ENCODE data around the gene FABP3. TPM values are rescaled to one million over a fixed set of nuclear protein-coding genes. Genes with fewer than 3 reads are reported as not detected.
A peak's percentile ranks its signal among the peaks of the same experiment; 100 is the strongest.

The FABP3 gene
- not detected in 2 replicates for total RNA-seq (2021)
- Bru-seq, nascent RNA: percentile 21 among the genes with signal in this experiment
- BruChase-seq, experiment 1, labeled RNA remaining after a 2-hour chase: percentile 11 among the genes with signal in this experiment
- percentile 9 among the genes with signal in this experiment for BruChase-seq, experiment 2, labeled RNA remaining after a 6-hour chase
- long read RNA-seq: 0 reads

- H3K4me3 ChIP-seq: no peak within 1 kb of the TSS; the same call in 1 of the 2 replicates
- H3F3A ChIP-seq (ENCODE audit: insufficient read depth, low read depth): no peaks in the 10 kb centered on the region
- no peaks in the 10 kb centered on the region for H3K9me2 ChIP-seq (ENCODE audit: insufficient read depth)
- no peaks in the 10 kb centered on the region for H3K4me1 ChIP-seq (replicated peaks; ENCODE audit: insufficient read depth)
- ChIA-PET CTCF (interaction anchor here (0.6 to 1.7 kb wide), 5 partner anchors 21 to 178 kb away, joined by 4 to 7 read pairs (median 5); no protein-coding TSS in a partner anchor), POLR2A (ENCODE audit: unreplicated experiment) (interaction anchor here (0.6 to 1.0 kb wide), 3 partner anchors 21 to 641 kb away, joined by 5 to 6 read pairs (median 5); no protein-coding TSS in a partner anchor)
- TF ChIP-seq EZH2 (IDR thresholded peaks at IDR 0.05; ENCODE audit: low read depth): no peak
- TF ChIP-seq CTCF (conservative IDR thresholded peaks at IDR 0.05): no peak
- no peaks in the 10 kb centered on the region for H3K36me3 ChIP-seq (ENCODE audit: low read depth)
- no peaks in the 10 kb centered on the region for H3K9me3 ChIP-seq (ENCODE audit: insufficient read depth, low read depth)
- no peak within 1 kb of the TSS for H2AFZ ChIP-seq
- peak in 1 of 2 experiments; percentile 82 for DNase-seq
- H3K27me3 ChIP-seq (ENCODE audit: insufficient read depth, low read depth): no peaks in the 10 kb centered on the region
- peak within 1 kb of the TSS; percentile 59 for H3K4me2 ChIP-seq
- BruUV-seq (replicated peaks): TSS peak; percentile 33
- no peak within 1 kb of the TSS for H3K27ac ChIP-seq
- intact Hi-C loops (cut with micrococcal nuclease; ENCODE audit: unreplicated experiment): loop anchor here (1.0 kb wide), 1 partner anchor 21 kb away; no protein-coding TSS in a partner anchor
- H3K79me2 ChIP-seq (ENCODE audit: low read depth): no peaks in the 10 kb centered on the region
- H4K20me1 ChIP-seq (ENCODE audit: insufficient read depth): no peaks in the 10 kb centered on the region
Observed at GRCh38 chr1:31373056-31373896, at the start of gene FABP3. Gene FABP3, minus strand, starts transcription at chr1:31373076. Its CDS starts 62 bp downstream, at chr1:31373014.

- peak overlapping the region; percentile 19; the same call in 1 of the 2 replicates for H3K4me2 ChIP-seq
- no peaks in the 10 kb centered on the region for H3K36me3 ChIP-seq (ENCODE audit: low read depth)
- H2AFZ ChIP-seq: no peak overlapping the region
- H3K9me2 ChIP-seq (ENCODE audit: insufficient read depth): no peaks in the 10 kb centered on the region
- no peak for TF ChIP-seq EZH2 (IDR thresholded peaks at IDR 0.05; ENCODE audit: low read depth)
- TF ChIP-seq CTCF (conservative IDR thresholded peaks at IDR 0.05): peak; percentile 34; the same call in 1 of the 2 replicates
- H3K27me3 ChIP-seq (ENCODE audit: insufficient read depth, low read depth): no peaks in the 10 kb centered on the region
- H3K4me1 ChIP-seq (replicated peaks; ENCODE audit: insufficient read depth): peaks cover 38% of the 10 kb centered on the region
- intact Hi-C loops (cut with micrococcal nuclease; ENCODE audit: unreplicated experiment): loop anchor here (1.0 to 10.0 kb wide), 5 partner anchors 27 to 639 kb away; partner anchors contain the start of genes SNRNP40 and ZCCHC17
- no peaks in the 10 kb centered on the region; the same call in 1 of the 2 replicates for H4K20me1 ChIP-seq (ENCODE audit: insufficient read depth)
- DNase-seq: no peak
- peaks cover 28% of the 10 kb centered on the region; the same call in 1 of the 2 replicates for H3K79me2 ChIP-seq (ENCODE audit: low read depth)
- peaks cover 24% of the 10 kb centered on the region for H3F3A ChIP-seq (ENCODE audit: insufficient read depth, low read depth)
- no peaks in the 10 kb centered on the region for H3K9me3 ChIP-seq (ENCODE audit: insufficient read depth, low read depth)
- peak overlapping the region; percentile 82 for H3K27ac ChIP-seq
- no peak overlapping the region for H3K4me3 ChIP-seq
- ChIA-PET POLR2A (ENCODE audit: unreplicated experiment) (no interaction called here), CTCF (interaction anchor here (0.6 to 2.0 kb wide), 6 partner anchors 21 to 278 kb away, joined by 3 to 12 read pairs (median 4); no protein-coding TSS in a partner anchor)
- no TSS peak for BruUV-seq (replicated peaks)
Observed at GRCh38 chr1:31421371-31422040, 48.6 kb upstream of the FABP3 start.

- Histone ChIP-seq H3K27ac (no peak overlapping the region), H2AFZ (no peak overlapping the region), H3K9me3 (ENCODE audit: insufficient read depth, low read depth) (no peaks in the 10 kb centered on the region), H3K79me2 (ENCODE audit: low read depth) (peaks cover 33% of the 10 kb centered on the region; the same call in 1 of the 2 replicates), H4K20me1 (ENCODE audit: insufficient read depth) (no peaks in the 10 kb centered on the region; the same call in 1 of the 2 replicates), H3K27me3 (ENCODE audit: insufficient read depth, low read depth) (no peaks in the 10 kb centered on the region), H3K9me2 (ENCODE audit: insufficient read depth) (no peaks in the 10 kb centered on the region), H3K36me3 (ENCODE audit: low read depth) (no peaks in the 10 kb centered on the region), H3K4me3 (no peak overlapping the region), H3F3A (ENCODE audit: insufficient read depth, low read depth) (peaks cover 24% of the 10 kb centered on the region), H3K4me1 (replicated peaks; ENCODE audit: insufficient read depth) (peaks cover 41% of the 10 kb centered on the region), H3K4me2 (no peak overlapping the region)
- BruUV-seq (replicated peaks): no TSS peak
- intact Hi-C loops (cut with micrococcal nuclease; ENCODE audit: unreplicated experiment): loop anchor here (5.0 to 10.0 kb wide), 2 partner anchors 126 to 638 kb away; partner anchors contain the start of genes SNRNP40 and ZCCHC17
- CTCF ChIA-PET: interaction anchor here (1.3 kb wide), 1 partner anchor 47 kb away, joined by 5 read pairs; no protein-coding TSS in a partner anchor
- TF ChIP-seq EZH2 (IDR thresholded peaks at IDR 0.05; ENCODE audit: low read depth) (no peak), CTCF (conservative IDR thresholded peaks at IDR 0.05) (no peak)
- no peak for DNase-seq
- POLR2A ChIA-PET (ENCODE audit: unreplicated experiment): no interaction called here
Observed at GRCh38 chr1:31420716-31421115, 47.8 kb upstream of the FABP3 start.

Data from PC-9 (cell line).